Measurements from ENCODE around the gene ILDR2.

Gene ILDR2

GRCh38 chr1:166929911-166930310, 45.4 kb downstream of the ILDR2 start:
- no peak for TF ChIP-seq CTCF (IDR thresholded peaks at IDR 0.05; ENCODE audit: insufficient read depth, low read depth, low read length, missing control alignments)
- H3K4me3 ChIP-seq (ENCODE audit: low read length): no peak overlapping the region
- no peak for DNase-seq (ENCODE audit: low read depth)

- H3K4me3 ChIP-seq (ENCODE audit: low read length): no peak overlapping the region
Observed at GRCh38 chr1:166927701-166928100, 47.6 kb downstream of the ILDR2 start.

GRCh38 chr1:166925810-166926478, 49.4 kb downstream of the ILDR2 start:
- TF ChIP-seq CTCF (IDR thresholded peaks at IDR 0.05; ENCODE audit: insufficient read depth, low read depth, low read length, missing control alignments): no peak
- no peak overlapping the region for H3K4me3 ChIP-seq (ENCODE audit: low read length)
- no peak for DNase-seq (ENCODE audit: low read depth)

More at GRCh38 chr1:166927701-166928100, 47.6 kb downstream of the ILDR2 start:
- DNase-seq (ENCODE audit: low read depth): no peak
- TF ChIP-seq CTCF (IDR thresholded peaks at IDR 0.05; ENCODE audit: insufficient read depth, low read depth, low read length, missing control alignments): no peak

GRCh38 chr1:166924823-166925541, 50.4 kb downstream of the ILDR2 start:
- no peak for TF ChIP-seq CTCF (IDR thresholded peaks at IDR 0.05; ENCODE audit: insufficient read depth, low read depth, low read length, missing control alignments)
- DNase-seq (ENCODE audit: low read depth): no peak
- H3K4me3 ChIP-seq (ENCODE audit: low read length): no peak overlapping the region

- no peak for TF ChIP-seq CTCF (IDR thresholded peaks at IDR 0.05; ENCODE audit: insufficient read depth, low read depth, low read length, missing control alignments)
- H3K4me3 ChIP-seq (ENCODE audit: low read length): no peak overlapping the region
- peak; percentile 25 for DNase-seq (ENCODE audit: low read depth)
Observed at GRCh38 chr1:166920561-166921475, 54.5 kb downstream of the ILDR2 start.

- TF ChIP-seq CTCF (IDR thresholded peaks at IDR 0.05; ENCODE audit: insufficient read depth, low read depth, low read length, missing control alignments): no peak
- no peak for DNase-seq (ENCODE audit: low read depth)
- H3K4me3 ChIP-seq (ENCODE audit: low read length): no peak overlapping the region
Observed at GRCh38 chr1:166918956-166919316, 56.4 kb downstream of the ILDR2 start.

Measured in epithelial cell of esophagus (primary cell).